Measurements from ENCODE around the gene BCLAF1.
"Not testable (repeated sequence)": the region's sequence is repeated elsewhere in the genome, so short reads cannot be mapped to it uniquely, and the experiment has no call there.

BCLAF1 gene

GRCh38 chr6:136226027-136226673, 63.5 kb downstream of the BCLAF1 start:
- Histone ChIP-seq H3K27ac (ENCODE audit: low read depth, low read length, poor library complexity, severe bottlenecking) (no peak overlapping the region), H2AFZ (ENCODE audit: low read length) (no peak overlapping the region), H3K4me3 (ENCODE audit: low read depth, low read length, poor library complexity, severe bottlenecking) (no peak overlapping the region), H3F3A (ENCODE audit: insufficient read depth, low read length) (no peaks in the 10 kb centered on the region), H3K4me1 (ENCODE audit: insufficient read depth, low read length, severe bottlenecking) (no peaks in the 10 kb centered on the region), H3K9me2 (ENCODE audit: low read depth, low read length) (no peaks in the 10 kb centered on the region), H3K27me3 (ENCODE audit: insufficient read depth, low read length) (no peaks in the 10 kb centered on the region), H3K79me2 (ENCODE audit: insufficient read depth, low read length) (no peaks in the 10 kb centered on the region), H3K9ac (ENCODE audit: low read length) (no peak overlapping the region), H3K4me2 (ENCODE audit: low read length) (peak overlapping the region; percentile 27; the same call in 1 of the 2 replicates), H3K9me3 (ENCODE audit: low read length) (no peaks in the 10 kb centered on the region), H4K20me1 (ENCODE audit: insufficient read depth, low read length) (no peaks in the 10 kb centered on the region), H3K36me3 (ENCODE audit: insufficient read depth, low read length) (peaks cover 8% of the 10 kb centered on the region; the same call in 1 of the 2 replicates)
- TF ChIP-seq EZH2 (IDR thresholded peaks at IDR 0.05; ENCODE audit: borderline replicate concordance, low read length) (no peak), CTCF (IDR thresholded peaks at IDR 0.05; ENCODE audit: low read length) (peak; percentile 99)

DNA sequence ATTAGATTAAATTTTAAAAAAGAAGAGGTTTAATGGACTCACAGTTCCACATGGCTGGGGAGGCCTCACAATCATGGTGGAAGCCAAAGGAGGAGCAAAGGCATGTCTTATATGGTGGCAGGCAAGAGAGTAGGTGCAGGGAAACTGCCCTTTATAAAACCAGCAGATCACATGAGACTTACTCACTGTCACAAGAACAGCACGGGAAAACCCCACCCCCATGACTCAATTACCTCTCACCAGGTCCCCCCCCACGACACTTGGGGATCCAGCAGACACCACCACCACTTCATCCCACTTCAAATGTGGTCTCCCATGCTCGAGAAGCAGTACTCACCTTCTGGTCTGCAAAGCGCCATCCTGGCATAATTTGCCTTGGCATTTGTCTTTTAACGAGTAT, 64.2 kb downstream of the BCLAF1 start:
- Histone ChIP-seq H3K4me1 (ENCODE audit: insufficient read depth, low read length, severe bottlenecking) (no peaks in the 10 kb centered on the region), H3K36me3 (ENCODE audit: insufficient read depth, low read length) (peaks cover 2% of the 10 kb centered on the region; the same call in 1 of the 2 replicates), H3K9ac (ENCODE audit: low read length) (no peak overlapping the region), H3K9me2 (ENCODE audit: low read depth, low read length) (no peaks in the 10 kb centered on the region), H4K20me1 (ENCODE audit: insufficient read depth, low read length) (no peaks in the 10 kb centered on the region), H3F3A (ENCODE audit: insufficient read depth, low read length) (no peaks in the 10 kb centered on the region), H3K4me3 (ENCODE audit: low read depth, low read length, poor library complexity, severe bottlenecking) (no peak overlapping the region), H3K9me3 (ENCODE audit: low read length) (no peaks in the 10 kb centered on the region), H3K4me2 (ENCODE audit: low read length) (no peak overlapping the region), H3K27me3 (ENCODE audit: insufficient read depth, low read length) (no peaks in the 10 kb centered on the region), H2AFZ (ENCODE audit: low read length) (no peak overlapping the region), H3K27ac (ENCODE audit: low read depth, low read length, poor library complexity, severe bottlenecking) (no peak overlapping the region), H3K79me2 (ENCODE audit: insufficient read depth, low read length) (no peaks in the 10 kb centered on the region)
- TF ChIP-seq CTCF (IDR thresholded peaks at IDR 0.05; ENCODE audit: low read length), result no peak
- no peak for TF ChIP-seq EZH2 (IDR thresholded peaks at IDR 0.05; ENCODE audit: borderline replicate concordance, low read length)

- not testable (repeated sequence) for H3K27ac ChIP-seq (ENCODE audit: low read depth, low read length, poor library complexity, severe bottlenecking); H2AFZ ChIP-seq (ENCODE audit: low read length); H3F3A ChIP-seq (ENCODE audit: insufficient read depth, low read length); H3K9me3 ChIP-seq (ENCODE audit: low read length); H3K27me3 ChIP-seq (ENCODE audit: insufficient read depth, low read length); H3K79me2 ChIP-seq (ENCODE audit: insufficient read depth, low read length); H3K4me2 ChIP-seq (ENCODE audit: low read length); H3K9me2 ChIP-seq (ENCODE audit: low read depth, low read length); H3K36me3 ChIP-seq (ENCODE audit: insufficient read depth, low read length); H3K9ac ChIP-seq (ENCODE audit: low read length); H4K20me1 ChIP-seq (ENCODE audit: insufficient read depth, low read length); H3K4me1 ChIP-seq (ENCODE audit: insufficient read depth, low read length, severe bottlenecking); H3K4me3 ChIP-seq (ENCODE audit: low read depth, low read length, poor library complexity, severe bottlenecking)
Measured at GRCh38 chr6:136224974-136225373, 64.7 kb downstream of the BCLAF1 start.
